Ovary (tissue), 9 donors: ENCODE measurements around the gene SGO2. TPM values are rescaled to one million over a fixed set of nuclear protein-coding genes. Genes with fewer than 3 reads are reported as not detected.

Experiments used
- DNase-seq, 5 donors: peaks; one replicate each; pipeline ENCODE4 v3.0.0-alpha.2; 2019 to 2020
- H3K27ac ChIP-seq, 2 donors: fragments of 200-600 bp; one replicate each; pipeline versions ENCODE4 v1.5.1 to v1.8.0; 2019 to 2022
- H3K27me3 ChIP-seq: fragments of 200-600 bp; one replicate; pipeline ENCODE4 v1.8.0; 2022
- H3K36me3 ChIP-seq: fragments of 200-600 bp; sonication (generic); one replicate; pipeline ENCODE4 v1.5.1; 2019
- H3K4me1 ChIP-seq: one replicate; pipeline ENCODE4 v1.8.1; 2013; ENCODE audit warnings: mild to moderate bottlenecking, moderate library complexity; ENCODE audit not compliant: insufficient read depth
- H3K4me3 ChIP-seq: fragments of 200-600 bp; sonication (generic); one replicate; pipeline ENCODE4 v1.5.1; 2017
- H3K9me3 ChIP-seq, 2 donors: fragments of 200-600 bp in 1 of 2; sonication (generic) in 1 of 2; one replicate each; pipeline versions ENCODE4 v1.5.1 to v1.8.1; 2013 to 2019; ENCODE audit warnings: mild to moderate bottlenecking in 1 of 2, moderate library complexity in 1 of 2
- EP300 ChIP-seq: sonication (generic); formaldehyde crosslinking; IDR thresholded peaks from one replicate; pipeline ENCODE4 v1.6.1; 2017; ENCODE audit warnings: antibody characterized with exemption
- POLR2A ChIP-seq: fragments of 450-650 bp; IDR thresholded peaks from one replicate; pipeline ENCODE4 v1.6.1; 2017; ENCODE audit warnings: antibody characterized with exemption, mild to moderate bottlenecking, moderate library complexity
- WGBS, 3 donors: extraction: QIAGEN DNeasy Blood & Tissue Kit in 1 of 3; methylation state at CpG; one replicate each; pipeline versions ENCODE4 v1.1.5 to v1.1.7; 2013 to 2017; 5-methylcytosine and 5-hydroxymethylcytosine counted together
- intact Hi-C, 4 donors: fragments of 100-400 bp; cut with DNase I; formaldehyde crosslinking; loops; one replicate each; pipeline versions ENCODE4 v1.11.0 to v1.15.1; 2022 to 2023
- polyA plus RNA-seq, 2 donors: library from polyadenylated mRNA; stranded (reverse); fragments of 200-250 nt in 1 of 2; fragments of 350-450 nt in 1 of 2; fragmentation: Illumina TruSeq in 1 of 2; extraction: RNeasy Lipid Tissue Mini Kit (QIAGEN cat#74804) in 1 of 2; gene quantifications; one replicate each; pipeline ENCODE4 v1.2.3, GENCODE V29; 2013 to 2014
- total RNA-seq, 7 donors: library from RNA; depleted of rRNA in 2 of 7; stranded (reverse); fragments of >200 nt in 2 of 7; fragmentation: NEBNext Ultra II Directional in 3 of 7; extraction: Animal tissue kit (Norgen Biotek cat#: 25700) in 3 of 7; gene quantifications; one replicate each; pipeline versions ENCODE4 v1.1.0 to v1.2.4, GENCODE V29; 2016 to 2023
- TF ChIP-seq, protein P1 (sequence below), 3 donors: fragments of 450-650 bp in 2 of 3; fragments of 200-600 bp in 1 of 3; IDR thresholded peaks; one replicate each; pipeline versions ENCODE4 v1.5.1 to v1.8.0; 2016 to 2022; ENCODE audit warnings: antibody characterized with exemption in 3 of 3, mild to moderate bottlenecking in 1 of 3
- donor health status: DM: no; HTN: no; CAD: no; lungs with moderate emphysema.
- donor health status: DM: no; HTN: no; CAD: no.
- donor health status: Bipolar disorder and iron deficiency.
- donor health status: DM: yes; HTN: yes; CAD: no.
- donor health status: DM: no; HTN: no; CAD: no.
- donor health status: DM: yes; HTN: yes; CAD: no.

SGO2 gene
- total and polyA plus RNA-seq, 9 donors = 1.8 to 4.4 (median 2.7) TPM

DNA sequence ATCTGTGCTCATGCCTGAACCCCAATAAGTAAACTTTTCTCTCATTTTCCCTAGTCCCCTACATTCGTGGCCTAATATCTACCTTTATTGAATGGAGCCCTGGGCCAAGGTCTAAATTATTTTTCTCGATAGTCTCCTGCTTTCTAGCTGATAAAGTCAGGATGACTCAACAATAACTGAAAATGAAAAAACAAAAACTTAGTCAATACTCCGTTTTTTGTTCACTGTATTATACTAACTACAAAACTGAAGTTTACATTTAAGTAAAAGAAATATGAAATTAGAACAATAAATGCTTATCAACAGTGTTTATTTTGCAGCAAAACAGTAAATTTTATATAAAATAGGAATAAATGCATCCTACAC is 92.0 kb downstream of the SGO2 start:
- Histone ChIP-seq H3K27ac (peak overlapping the region; percentile 5 to 75), H3K36me3 (no peaks in the 10 kb centered on the region), H3K4me3 (no peak overlapping the region), H3K9me3 (no peaks in the 10 kb centered on the region), H3K27me3 (no peaks in the 10 kb centered on the region), H3K4me1 (peaks cover 16% of the 10 kb centered on the region)
- WGBS, 3 donors = 9 to 20% (median 15%) methylated on average over 3 of the region's 3 CpGs
- TF ChIP-seq EP300 (no peak), POLR2A (no peak)
- TF ChIP-seq, protein P1, sequence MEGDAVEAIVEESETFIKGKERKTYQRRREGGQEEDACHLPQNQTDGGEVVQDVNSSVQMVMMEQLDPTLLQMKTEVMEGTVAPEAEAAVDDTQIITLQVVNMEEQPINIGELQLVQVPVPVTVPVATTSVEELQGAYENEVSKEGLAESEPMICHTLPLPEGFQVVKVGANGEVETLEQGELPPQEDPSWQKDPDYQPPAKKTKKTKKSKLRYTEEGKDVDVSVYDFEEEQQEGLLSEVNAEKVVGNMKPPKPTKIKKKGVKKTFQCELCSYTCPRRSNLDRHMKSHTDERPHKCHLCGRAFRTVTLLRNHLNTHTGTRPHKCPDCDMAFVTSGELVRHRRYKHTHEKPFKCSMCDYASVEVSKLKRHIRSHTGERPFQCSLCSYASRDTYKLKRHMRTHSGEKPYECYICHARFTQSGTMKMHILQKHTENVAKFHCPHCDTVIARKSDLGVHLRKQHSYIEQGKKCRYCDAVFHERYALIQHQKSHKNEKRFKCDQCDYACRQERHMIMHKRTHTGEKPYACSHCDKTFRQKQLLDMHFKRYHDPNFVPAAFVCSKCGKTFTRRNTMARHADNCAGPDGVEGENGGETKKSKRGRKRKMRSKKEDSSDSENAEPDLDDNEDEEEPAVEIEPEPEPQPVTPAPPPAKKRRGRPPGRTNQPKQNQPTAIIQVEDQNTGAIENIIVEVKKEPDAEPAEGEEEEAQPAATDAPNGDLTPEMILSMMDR (IDR thresholded peaks at IDR 0.05) = no peak
- no peak for DNase-seq
- intact Hi-C loops = loop anchor here in 1 of 4 donors (5.0 kb wide), 1 partner anchor 84 kb away; no protein-coding TSS in a partner anchor

- H3K4me1 ChIP-seq = peaks cover 16% of the 10 kb centered on the region
- peak in 2 of 5 donors; percentile 14 to 23 for DNase-seq
- H3K36me3 ChIP-seq = no peaks in the 10 kb centered on the region
- H3K27me3 ChIP-seq = no peaks in the 10 kb centered on the region
- TF ChIP-seq EP300 (no peak), POLR2A (no peak)
- TF ChIP-seq, protein P1 (IDR thresholded peaks at IDR 0.05) = no peak
- intact Hi-C loops = loop anchor here in 1 of 4 donors (5.0 kb wide), 1 partner anchor 84 kb away; no protein-coding TSS in a partner anchor
- 15 to 23% (median 20%) methylated on average over 3 of the region's 3 CpGs for WGBS, 3 donors
- H3K4me3 ChIP-seq = no peak overlapping the region
- H3K27ac ChIP-seq = peak overlapping the region in 1 of 2 donors; percentile 75
- no peaks in the 10 kb centered on the region for H3K9me3 ChIP-seq
Measured at GRCh38 chr2:200618590-200619021, 92.6 kb downstream of the SGO2 start.

- no peaks in the 10 kb centered on the region for H3K9me3 ChIP-seq
- H3K4me3 ChIP-seq = no peak overlapping the region
- peak overlapping the region in 1 of 2 donors; percentile 75 for H3K27ac ChIP-seq
- no peaks in the 10 kb centered on the region for H3K27me3 ChIP-seq
- H3K4me1 ChIP-seq = peaks cover 16% of the 10 kb centered on the region
- 44 to 51% (median 44%) methylated on average over 2 of the region's 2 CpGs for WGBS, 3 donors
- TF ChIP-seq EP300 (no peak), POLR2A (no peak)
- TF ChIP-seq, protein P1 (IDR thresholded peaks at IDR 0.05) = no peak
- peak in 2 of 5 donors; percentile 22 to 28 for DNase-seq
- intact Hi-C loops = loop anchor here in 1 of 4 donors (5.0 kb wide), 1 partner anchor 83 kb away; no protein-coding TSS in a partner anchor
- no peaks in the 10 kb centered on the region for H3K36me3 ChIP-seq
Measured at GRCh38 chr2:200619279-200619678, 93.3 kb downstream of the SGO2 start.

- H3K4me1 ChIP-seq = peaks cover 16% of the 10 kb centered on the region
- H3K4me3 ChIP-seq = no peak overlapping the region
- TF ChIP-seq EP300 = no peak
- H3K9me3 ChIP-seq = no peaks in the 10 kb centered on the region
- DNase-seq = no peak
- 85 to 92% (median 88%) methylated on average over 7 of the region's 7 CpGs for WGBS, 3 donors
- intact Hi-C loops = no loop called here
- no peaks in the 10 kb centered on the region for H3K27me3 ChIP-seq
- H3K27ac ChIP-seq = no peak overlapping the region
- H3K36me3 ChIP-seq = no peaks in the 10 kb centered on the region
Measured at GRCh38 chr2:200620606-200621390, 94.8 kb downstream of the SGO2 start.

- intact Hi-C loops = no loop called here
- Histone ChIP-seq H3K4me1 (peaks cover 13% of the 10 kb centered on the region), H3K4me3 (no peak overlapping the region), H3K9me3 (no peaks in the 10 kb centered on the region), H3K36me3 (no peaks in the 10 kb centered on the region), H3K27me3 (no peaks in the 10 kb centered on the region), H3K27ac (no peak overlapping the region)
- no peak for DNase-seq
- 26 to 48% (median 36%) methylated on average over 1 of the region's 1 CpG for WGBS, 3 donors
- TF ChIP-seq, protein P1 (IDR thresholded peaks at IDR 0.05) = no peak
- TF ChIP-seq POLR2A (no peak), EP300 (no peak)
Measured at GRCh38 chr2:200622106-200622505, 96.1 kb downstream of the SGO2 start.
